Keratinocyte (primary cell): ENCODE measurements around the gene UROS. TPM values are rescaled to one million over a fixed set of nuclear protein-coding genes. Genes with fewer than 3 reads are reported as not detected.

Experiments
- DNase-seq: peaks from one replicate; pipeline ENCODE4 v3.0.0-alpha.2; 2011; ENCODE audit warnings: low read depth, missing footprints, low spot score
- FAIRE-seq: peaks from 2 replicates; lab custom pipeline; 2011; peaks lifted over from hg19 to GRCh38; lab: Jason Lieb, UNC
- H2AFZ ChIP-seq: 2 replicates; pipeline ENCODE4 v1.6.0; 2012; ENCODE audit warnings: low read length, control low read depth, inconsistent platforms; ENCODE audit not compliant: control insufficient read depth
- H3K27ac ChIP-seq: 2 replicates; pipeline ENCODE4 v1.5.1; 2011; ENCODE audit warnings: low read length; ENCODE audit not compliant: control insufficient read depth, insufficient read depth
- H3K27me3 ChIP-seq: 3 replicates; pipeline ENCODE4 v1.6.0; 2011; ENCODE audit warnings: low read length; ENCODE audit not compliant: control insufficient read depth, insufficient read depth; ENCODE audit errors: extremely low read depth
- H3K36me3 ChIP-seq, 2 experiments: 2 replicates in 1 of 2; 3 replicates in 1 of 2; pipeline ENCODE4 v1.5.1; 2011; ENCODE audit warnings: low read length in 2 of 2, mild to moderate bottlenecking in 1 of 2; ENCODE audit not compliant: control insufficient read depth in 2 of 2, insufficient read depth in 2 of 2; ENCODE audit errors: extremely low read depth in 1 of 2
- H3K4me1 ChIP-seq: 3 replicates; pipeline ENCODE4 v1.5.1; 2011; ENCODE audit warnings: low read length; ENCODE audit not compliant: control insufficient read depth, insufficient read depth; ENCODE audit errors: extremely low read depth
- H3K4me2 ChIP-seq: 3 replicates; pipeline ENCODE4 v1.6.0; 2011; ENCODE audit warnings: low read depth, low read length; ENCODE audit not compliant: control insufficient read depth, insufficient read depth; ENCODE audit errors: extremely low read depth
- H3K4me3 ChIP-seq, 3 experiments: fragments of 200-600 bp in 1 of 3; sonication (generic) in 1 of 3; 2 replicates in 2 of 3; 3 replicates in 1 of 3; pipeline ENCODE4 v1.5.1; 2011 to 2016; ENCODE audit warnings: low read length in 3 of 3, mild to moderate bottlenecking in 3 of 3, control low read depth in 2 of 3, inconsistent platforms in 1 of 3, low read depth in 1 of 3, mixed read lengths in 1 of 3, mixed run types in 1 of 3, moderate library complexity in 1 of 3; ENCODE audit not compliant: control insufficient read depth in 2 of 3, insufficient read depth in 2 of 3; ENCODE audit errors: extremely low read depth in 1 of 3
- H3K79me2 ChIP-seq: 2 replicates; pipeline ENCODE4 v1.6.0; 2012; ENCODE audit warnings: low read length; ENCODE audit not compliant: control insufficient read depth, insufficient read depth
- H3K9ac ChIP-seq: 3 replicates; pipeline ENCODE4 v1.6.0; 2011; ENCODE audit warnings: low read length; ENCODE audit not compliant: control insufficient read depth, insufficient read depth; ENCODE audit errors: extremely low read depth
- H3K9me1 ChIP-seq: 3 replicates; pipeline ENCODE4 v1.6.0; 2011; ENCODE audit warnings: low read length; ENCODE audit not compliant: control insufficient read depth, insufficient read depth; ENCODE audit errors: extremely low read depth
- H3K9me3 ChIP-seq: 2 replicates; pipeline ENCODE4 v1.5.1; 2012; ENCODE audit warnings: low read depth, low read length; ENCODE audit not compliant: control insufficient read depth
- H4K20me1 ChIP-seq: 3 replicates; pipeline ENCODE4 v1.6.0; 2011; ENCODE audit warnings: low read length; ENCODE audit not compliant: control insufficient read depth, insufficient read depth; ENCODE audit errors: extremely low read depth
- EZH2 ChIP-seq: IDR thresholded peaks from one replicate; pipeline ENCODE4 v1.6.1; 2012; ENCODE audit warnings: inconsistent platforms, mild to moderate bottlenecking, low read length, moderate library complexity
- dilution Hi-C: fragments of 300-500 bp; cut with MboI; formaldehyde crosslinking; loops from one replicate; pipeline ENCODE4 v1.7.0; 2020; ENCODE audit warnings: low sequenced_read_pairs; ENCODE audit not compliant: extremely low pct_ligation_motif_present
- polyA plus RNA-seq, 5 experiments: library from polyadenylated mRNA; depleted of rRNA in 3 of 5; stranded (reverse) in 3 of 5; stranded (forward) in 1 of 5; unstranded in 1 of 5; fragments of >200 nt; gene quantifications; 1 replicate in 1 of 5; 2 replicates in 3 of 5; 3 replicates in 1 of 5; pipeline versions ENCODE4 v1.2.1 to v1.2.3, GENCODE V29; 2011 to 2012; ENCODE audit warnings: missing spikeins in 2 of 5, low read depth in 1 of 5, low replicate concordance in 1 of 5
- TF ChIP-seq, protein P1 (sequence below), 3 experiments: IDR thresholded peaks in 1 of 3; conservative IDR thresholded peaks in 1 of 3; optimal IDR thresholded peaks in 1 of 3; 2 replicates in 2 of 3; 3 replicates in 1 of 3; pipeline versions ENCODE3 to v1.5.1; 2011; ENCODE audit warnings: low read length in 3 of 3, mild to moderate bottlenecking in 3 of 3, moderate library complexity in 2 of 3, control low read depth in 1 of 3, inconsistent platforms in 1 of 3; ENCODE audit not compliant: insufficient read depth in 2 of 3; ENCODE audit errors: extremely low read depth in 1 of 3

The UROS gene
- polyA plus RNA-seq, 1 donor (not counting 4 experiments of a cell fraction or from before 2014, with no cell fraction given), result 46.7 TPM

DNA sequence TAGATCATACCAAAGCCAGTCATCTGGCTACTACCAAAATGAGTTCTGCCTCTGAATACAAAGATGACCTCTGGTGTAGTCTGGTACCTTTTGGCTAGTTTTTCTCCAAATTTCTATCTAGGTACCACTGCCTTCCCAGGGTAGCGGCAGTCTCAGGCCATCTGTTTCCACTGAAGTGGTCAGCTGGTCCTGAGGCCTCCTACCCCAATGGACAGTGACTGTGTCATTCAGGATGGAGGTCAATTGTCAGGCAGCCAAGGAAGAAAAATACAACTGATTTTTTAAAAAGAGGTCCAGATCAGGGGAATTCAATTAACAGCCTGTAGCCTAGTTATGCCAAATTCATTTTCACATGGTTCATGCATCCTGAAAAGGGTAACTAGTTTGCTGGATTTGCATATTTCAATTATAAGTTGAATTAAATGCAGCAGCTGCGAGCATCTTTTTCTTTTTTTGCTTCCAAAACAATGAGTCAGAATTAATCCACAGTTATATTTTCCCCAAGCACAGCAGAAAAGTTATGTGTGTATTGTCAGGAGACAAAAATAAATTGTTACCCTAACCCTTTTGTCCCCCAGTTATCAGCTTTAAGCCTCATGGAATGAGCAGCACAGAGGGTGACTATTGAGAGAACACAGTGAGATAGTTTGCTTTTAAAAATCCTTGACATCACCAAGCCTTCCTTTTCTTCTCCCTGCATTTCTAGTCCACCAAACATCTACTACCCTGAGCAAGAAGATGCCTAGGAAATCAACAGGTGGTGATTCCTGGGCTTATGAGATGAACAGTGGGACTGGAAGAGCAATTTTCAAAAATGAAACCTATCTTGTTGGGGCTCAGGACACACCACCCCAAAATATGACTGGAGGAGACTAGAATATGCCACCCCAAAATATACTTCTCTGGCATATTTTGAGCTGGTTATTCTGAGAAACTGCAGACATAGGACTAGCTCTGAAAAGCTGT is 28.0 kb upstream of the UROS start:
- dilution Hi-C loops, result no loop called here

GRCh38 chr10:125849448-125849847 is 26.4 kb upstream of the UROS start:
- DNase-seq (no peak), FAIRE-seq (no peak)
- Histone ChIP-seq H2AFZ (no peak overlapping the region), H3K4me3 (no peak overlapping the region), H3K36me3 (peaks cover 18 to 22% of the 10 kb centered on the region in 2 experiments), H3K4me1 (no peaks in the 10 kb centered on the region), H3K79me2 (no peaks in the 10 kb centered on the region), H3K9me1 (no peaks in the 10 kb centered on the region), H3K27me3 (no peaks in the 10 kb centered on the region), H3K9ac (no peak overlapping the region), H3K9me3 (no peaks in the 10 kb centered on the region), H3K4me2 (no peak overlapping the region), H4K20me1 (no peaks in the 10 kb centered on the region), H3K27ac (no peak overlapping the region)
- dilution Hi-C loops, result no loop called here
- TF ChIP-seq, protein P1, sequence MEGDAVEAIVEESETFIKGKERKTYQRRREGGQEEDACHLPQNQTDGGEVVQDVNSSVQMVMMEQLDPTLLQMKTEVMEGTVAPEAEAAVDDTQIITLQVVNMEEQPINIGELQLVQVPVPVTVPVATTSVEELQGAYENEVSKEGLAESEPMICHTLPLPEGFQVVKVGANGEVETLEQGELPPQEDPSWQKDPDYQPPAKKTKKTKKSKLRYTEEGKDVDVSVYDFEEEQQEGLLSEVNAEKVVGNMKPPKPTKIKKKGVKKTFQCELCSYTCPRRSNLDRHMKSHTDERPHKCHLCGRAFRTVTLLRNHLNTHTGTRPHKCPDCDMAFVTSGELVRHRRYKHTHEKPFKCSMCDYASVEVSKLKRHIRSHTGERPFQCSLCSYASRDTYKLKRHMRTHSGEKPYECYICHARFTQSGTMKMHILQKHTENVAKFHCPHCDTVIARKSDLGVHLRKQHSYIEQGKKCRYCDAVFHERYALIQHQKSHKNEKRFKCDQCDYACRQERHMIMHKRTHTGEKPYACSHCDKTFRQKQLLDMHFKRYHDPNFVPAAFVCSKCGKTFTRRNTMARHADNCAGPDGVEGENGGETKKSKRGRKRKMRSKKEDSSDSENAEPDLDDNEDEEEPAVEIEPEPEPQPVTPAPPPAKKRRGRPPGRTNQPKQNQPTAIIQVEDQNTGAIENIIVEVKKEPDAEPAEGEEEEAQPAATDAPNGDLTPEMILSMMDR (optimal IDR thresholded peaks at IDR 0.05 in 1 of 3, IDR thresholded peaks at IDR 0.05 in 1 of 3, conservative IDR thresholded peaks at IDR 0.05 in 1 of 3; ENCODE audit: extremely low read depth in 1 of 3, insufficient read depth in 2 of 3, low read length in 3 of 3), result no peak
- no peak for TF ChIP-seq EZH2

More for the DNA sequence above, 28.0 kb upstream of the UROS start:
- FAIRE-seq, result no peak
- Histone ChIP-seq H3K9me3 (no peaks in the 10 kb centered on the region), H3K79me2 (no peaks in the 10 kb centered on the region), H3K27ac (no peak overlapping the region), H3K4me1 (no peaks in the 10 kb centered on the region), H3K27me3 (no peaks in the 10 kb centered on the region), H2AFZ (no peak overlapping the region), H3K4me2 (no peak overlapping the region), H3K9ac (no peak overlapping the region), H3K9me1 (no peaks in the 10 kb centered on the region), H3K36me3 (peaks cover 18 to 19% of the 10 kb centered on the region in 2 experiments), H4K20me1 (no peaks in the 10 kb centered on the region), H3K4me3 (no peak overlapping the region)
- TF ChIP-seq EZH2, result no peak
- TF ChIP-seq, protein P1 (optimal IDR thresholded peaks at IDR 0.05 in 1 of 3, IDR thresholded peaks at IDR 0.05 in 1 of 3, conservative IDR thresholded peaks at IDR 0.05 in 1 of 3; ENCODE audit: extremely low read depth in 1 of 3, insufficient read depth in 2 of 3, low read length in 3 of 3), result no peak
- no peak for DNase-seq
